Loucy (cell line): Measurements from ENCODE around the gene RNMT.
A peak's percentile ranks its signal among the peaks of the same experiment; 100 is the strongest.

Source experiments
- H2AFZ ChIP-seq: fragments of 200-600 bp; sonication (generic); 2 replicates; pipeline ENCODE4 v1.6.0; 2016; ENCODE audit warnings: antibody characterized with exemption, mild to moderate bottlenecking, low read length, moderate library complexity
- H3F3A ChIP-seq: fragments of 200-600 bp; 2 replicates; pipeline ENCODE4 v1.6.0; 2016; ENCODE audit warnings: antibody characterized with exemption, low read depth, mild to moderate bottlenecking
- H3K27me3 ChIP-seq: fragments of 200-600 bp; sonication (generic); 2 replicates; pipeline ENCODE4 v1.6.1; 2014; ENCODE audit warnings: low read length, mild to moderate bottlenecking; ENCODE audit not compliant: insufficient read depth, poor library complexity, severe bottlenecking
- H3K36me3 ChIP-seq: fragments of 200-600 bp; sonication (generic); 2 replicates; pipeline ENCODE4 v1.6.1; 2016; ENCODE audit warnings: low read length; ENCODE audit not compliant: insufficient read depth
- H3K4me1 ChIP-seq: fragments of 200-600 bp; sonication (generic); 2 replicates; pipeline ENCODE4 v1.5.1; 2014; ENCODE audit warnings: low read length, mild to moderate bottlenecking; ENCODE audit not compliant: insufficient read depth, poor library complexity, severe bottlenecking
- H3K4me2 ChIP-seq: fragments of 200-600 bp; sonication (generic); 2 replicates; pipeline ENCODE4 v1.6.0; 2014; ENCODE audit warnings: antibody characterized with exemption, low read length, low read depth, mild to moderate bottlenecking; ENCODE audit not compliant: poor library complexity, severe bottlenecking
- H3K4me3 ChIP-seq: fragments of 200-600 bp; sonication (generic); 2 replicates; pipeline ENCODE4 v1.5.1; 2014; ENCODE audit warnings: low read length, mild to moderate bottlenecking, mixed read lengths; ENCODE audit not compliant: poor library complexity, severe bottlenecking
- H3K79me2 ChIP-seq: fragments of 200-600 bp; sonication (generic); 2 replicates; pipeline ENCODE4 v1.6.1; 2014; ENCODE audit warnings: low read length; ENCODE audit not compliant: insufficient read depth
- H3K9ac ChIP-seq: fragments of 200-600 bp; sonication (generic); 2 replicates; pipeline ENCODE4 v1.6.0; 2014; ENCODE audit warnings: mild to moderate bottlenecking, low read depth, low read length, moderate library complexity; ENCODE audit not compliant: poor library complexity, severe bottlenecking
- H3K9me2 ChIP-seq: fragments of 200-600 bp; sonication (generic); replicated peaks from 2 replicates; pipeline ENCODE4 v1.6.1; 2016; ENCODE audit warnings: low read depth, low read length, mixed read lengths
- H3K9me3 ChIP-seq: fragments of 200-600 bp; sonication (generic); 2 replicates; pipeline ENCODE4 v1.6.1; 2014; ENCODE audit warnings: mild to moderate bottlenecking, antibody characterized with exemption, low read length, low read depth; ENCODE audit not compliant: insufficient read depth
- H4K20me1 ChIP-seq: fragments of 200-600 bp; sonication (generic); 2 replicates; pipeline ENCODE4 v1.6.0; 2014; ENCODE audit warnings: antibody characterized with exemption, low read length, mild to moderate bottlenecking; ENCODE audit not compliant: insufficient read depth, poor library complexity, severe bottlenecking
- EZH2phosphoT487 ChIP-seq: fragments of 200-600 bp; IDR thresholded peaks from 2 replicates; pipeline ENCODE4 v1.6.1; 2018; ENCODE audit warnings: antibody characterized with exemption, mild to moderate bottlenecking, moderate library complexity, borderline replicate concordance
- TF ChIP-seq, protein P1 (sequence below): fragments of 200-600 bp; sonication (generic); conservative IDR thresholded peaks from 2 replicates; pipeline ENCODE4 v1.5.1; 2014; ENCODE audit warnings: mild to moderate bottlenecking, antibody characterized with exemption, low read length

The RNMT gene

DNA sequence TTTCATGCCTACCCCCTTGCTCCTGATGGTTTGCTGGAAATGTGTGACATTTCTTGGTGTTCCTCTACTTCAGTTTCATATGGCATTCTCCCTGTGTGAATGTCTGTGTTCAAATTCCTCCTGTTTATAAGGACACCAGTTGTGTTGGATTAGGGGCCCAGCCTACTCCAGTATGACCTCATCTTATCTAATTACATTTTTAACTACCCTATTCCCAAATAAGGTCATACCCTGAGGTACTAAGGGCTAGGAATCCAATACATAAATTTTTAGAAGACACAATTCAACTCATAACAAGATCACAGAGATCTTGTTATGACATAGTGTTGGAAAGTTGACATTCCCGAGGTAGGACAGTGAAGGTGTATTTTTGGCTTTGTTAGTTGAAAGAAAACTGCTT, 5.6 kb upstream of the RNMT start:
- no peaks in the 10 kb centered on the region for H3F3A ChIP-seq
- no peak overlapping the region for H3K9ac ChIP-seq
- H3K4me2 ChIP-seq: peak overlapping the region; percentile 43
- TF ChIP-seq, protein P1, sequence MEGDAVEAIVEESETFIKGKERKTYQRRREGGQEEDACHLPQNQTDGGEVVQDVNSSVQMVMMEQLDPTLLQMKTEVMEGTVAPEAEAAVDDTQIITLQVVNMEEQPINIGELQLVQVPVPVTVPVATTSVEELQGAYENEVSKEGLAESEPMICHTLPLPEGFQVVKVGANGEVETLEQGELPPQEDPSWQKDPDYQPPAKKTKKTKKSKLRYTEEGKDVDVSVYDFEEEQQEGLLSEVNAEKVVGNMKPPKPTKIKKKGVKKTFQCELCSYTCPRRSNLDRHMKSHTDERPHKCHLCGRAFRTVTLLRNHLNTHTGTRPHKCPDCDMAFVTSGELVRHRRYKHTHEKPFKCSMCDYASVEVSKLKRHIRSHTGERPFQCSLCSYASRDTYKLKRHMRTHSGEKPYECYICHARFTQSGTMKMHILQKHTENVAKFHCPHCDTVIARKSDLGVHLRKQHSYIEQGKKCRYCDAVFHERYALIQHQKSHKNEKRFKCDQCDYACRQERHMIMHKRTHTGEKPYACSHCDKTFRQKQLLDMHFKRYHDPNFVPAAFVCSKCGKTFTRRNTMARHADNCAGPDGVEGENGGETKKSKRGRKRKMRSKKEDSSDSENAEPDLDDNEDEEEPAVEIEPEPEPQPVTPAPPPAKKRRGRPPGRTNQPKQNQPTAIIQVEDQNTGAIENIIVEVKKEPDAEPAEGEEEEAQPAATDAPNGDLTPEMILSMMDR: no peak
- no peak for TF ChIP-seq EZH2phosphoT487
- no peak overlapping the region for H2AFZ ChIP-seq
- no peaks in the 10 kb centered on the region for H3K9me2 ChIP-seq
- H3K79me2 ChIP-seq: peaks cover 100% of the 10 kb centered on the region
- H4K20me1 ChIP-seq: peaks cover 45% of the 10 kb centered on the region
- no peaks in the 10 kb centered on the region for H3K36me3 ChIP-seq
- peaks cover 6% of the 10 kb centered on the region; the same call in 1 of the 2 replicates for H3K9me3 ChIP-seq
- peak overlapping the region; percentile 6 for H3K4me3 ChIP-seq
- peaks cover 42% of the 10 kb centered on the region for H3K4me1 ChIP-seq
- H3K27me3 ChIP-seq: no peaks in the 10 kb centered on the region

DNA sequence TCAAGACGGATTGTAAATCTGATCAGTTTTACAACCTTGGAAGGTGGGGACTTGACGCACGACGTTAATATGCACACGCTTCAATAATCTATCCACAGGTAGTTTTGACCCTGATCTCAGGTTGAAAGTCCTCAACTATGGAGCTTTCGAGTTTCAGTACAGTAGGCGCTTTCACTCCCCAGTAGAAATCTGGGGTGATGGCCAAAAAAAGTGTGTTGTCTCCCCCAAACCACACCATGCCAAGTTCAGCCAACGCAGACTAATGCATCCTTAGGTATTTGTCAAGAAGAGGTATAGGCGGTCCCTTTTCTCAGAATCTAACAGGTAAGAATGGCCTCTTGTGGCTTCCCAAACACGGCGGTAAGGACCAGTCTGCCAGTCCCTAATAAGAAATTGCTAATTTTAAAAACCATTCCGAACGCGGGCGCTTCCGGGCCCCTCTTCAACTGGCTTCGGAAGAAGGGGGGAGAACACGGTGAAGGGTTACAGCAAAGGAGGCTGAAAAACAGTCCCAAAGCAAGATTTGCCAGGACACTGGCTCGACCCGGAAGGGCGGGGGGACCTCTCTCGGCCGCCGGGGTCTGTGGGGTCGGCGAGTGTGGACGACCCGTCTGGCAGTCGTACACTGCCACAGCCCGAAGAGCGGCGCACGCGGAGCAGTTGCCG, 774 bp upstream of the RNMT start:
- H3K9me2 ChIP-seq: no peaks in the 10 kb centered on the region
- H3F3A ChIP-seq: no peaks in the 10 kb centered on the region
- no peak for TF ChIP-seq EZH2phosphoT487
- TF ChIP-seq, protein P1: no peak
- H2AFZ ChIP-seq: peak overlapping the region; percentile 90
- no peaks in the 10 kb centered on the region for H3K9me3 ChIP-seq
- peak overlapping the region; percentile 82 for H3K9ac ChIP-seq
- H3K79me2 ChIP-seq: peaks cover 97% of the 10 kb centered on the region
- H3K4me2 ChIP-seq: peak overlapping the region; percentile 80
- H3K27me3 ChIP-seq: no peaks in the 10 kb centered on the region
- H4K20me1 ChIP-seq: peaks cover 56% of the 10 kb centered on the region
- peak overlapping the region; percentile 85 for H3K4me3 ChIP-seq
- H3K36me3 ChIP-seq: no peaks in the 10 kb centered on the region
- H3K4me1 ChIP-seq: peaks cover 64% of the 10 kb centered on the region

DNA sequence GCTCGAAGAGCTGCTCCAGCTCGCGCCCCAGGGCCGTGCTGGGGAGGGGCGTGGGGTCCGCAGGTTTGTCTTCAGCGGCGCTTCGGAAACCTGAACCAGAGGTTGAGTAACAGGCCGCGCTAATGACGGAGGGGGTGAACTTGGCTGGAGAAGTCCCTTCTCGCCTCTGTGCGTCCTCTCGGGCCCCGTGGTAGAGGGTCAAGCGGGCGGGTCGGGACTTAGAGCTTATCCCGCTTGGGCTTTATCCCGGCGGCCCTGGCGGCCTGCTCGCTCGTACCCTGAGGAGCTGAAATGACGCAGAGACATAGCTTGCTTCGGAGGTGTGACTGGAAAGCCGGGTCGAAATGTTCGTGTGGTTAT, 479 bp downstream of the RNMT start:
- Histone ChIP-seq H3K4me2 (peak overlapping the region; percentile 95), H3K27me3 (no peaks in the 10 kb centered on the region), H3K79me2 (peaks cover 96% of the 10 kb centered on the region), H3K9ac (peak overlapping the region; percentile 82), H3F3A (no peaks in the 10 kb centered on the region), H3K36me3 (no peaks in the 10 kb centered on the region), H3K4me3 (peak overlapping the region; percentile 85), H2AFZ (peak overlapping the region; percentile 90), H3K9me3 (no peaks in the 10 kb centered on the region), H4K20me1 (peaks cover 60% of the 10 kb centered on the region), H3K4me1 (peaks cover 59% of the 10 kb centered on the region), H3K9me2 (no peaks in the 10 kb centered on the region)
- no peak for TF ChIP-seq EZH2phosphoT487
- TF ChIP-seq, protein P1: no peak
